Urinary bladder (tissue), 4 donors: ENCODE measurements around the gene RC3H2. TPM values are rescaled to one million over a fixed set of nuclear protein-coding genes. Genes with fewer than 3 reads are reported as not detected.
A peak's percentile ranks its signal among the peaks of the same experiment; 100 is the strongest.
"Not testable (repeated sequence)": the region's sequence is repeated elsewhere in the genome, so short reads cannot be mapped to it uniquely, and the experiment has no call there.

ENCODE experiments used
- DNase-seq: peaks from one replicate; pipeline ENCODE4 v3.0.0-alpha.2; 2015; ENCODE audit errors: extremely low spot score
- H3K27ac ChIP-seq: one replicate; pipeline ENCODE4 v1.5.1; 2013; ENCODE audit warnings: low read depth, mild to moderate bottlenecking, moderate library complexity
- H3K36me3 ChIP-seq: one replicate; pipeline ENCODE4 v1.6.1; 2013; ENCODE audit warnings: mild to moderate bottlenecking, moderate library complexity; ENCODE audit not compliant: insufficient read depth
- H3K4me1 ChIP-seq: one replicate; pipeline ENCODE4 v1.6.1; 2013; ENCODE audit warnings: mild to moderate bottlenecking, moderate library complexity; ENCODE audit not compliant: insufficient read depth
- H3K4me3 ChIP-seq: one replicate; pipeline ENCODE4 v1.5.1; 2013; ENCODE audit warnings: low read depth, low read length
- WGBS: extraction: QIAGEN DNeasy Blood & Tissue Kit; methylation state at CpG from one replicate; pipeline ENCODE4 v1.1.7; 2013; 5-methylcytosine and 5-hydroxymethylcytosine counted together
- polyA plus RNA-seq: library from polyadenylated mRNA; stranded (reverse); fragments of 200-250 nt; gene quantifications from one replicate; pipeline ENCODE4 v1.2.3, GENCODE V29; 2013
- total RNA-seq: library from RNA; depleted of rRNA; stranded (reverse); fragments of >200 nt; gene quantifications from one replicate; pipeline ENCODE4 v1.2.3, GENCODE V29; 2014
- donor health status: healthy with polysubstance abuse.
- donor health status: healthy.

The RC3H2 gene
- total and polyA plus RNA-seq, 2 donors, result 14.5 to 65.6 TPM

DNA sequence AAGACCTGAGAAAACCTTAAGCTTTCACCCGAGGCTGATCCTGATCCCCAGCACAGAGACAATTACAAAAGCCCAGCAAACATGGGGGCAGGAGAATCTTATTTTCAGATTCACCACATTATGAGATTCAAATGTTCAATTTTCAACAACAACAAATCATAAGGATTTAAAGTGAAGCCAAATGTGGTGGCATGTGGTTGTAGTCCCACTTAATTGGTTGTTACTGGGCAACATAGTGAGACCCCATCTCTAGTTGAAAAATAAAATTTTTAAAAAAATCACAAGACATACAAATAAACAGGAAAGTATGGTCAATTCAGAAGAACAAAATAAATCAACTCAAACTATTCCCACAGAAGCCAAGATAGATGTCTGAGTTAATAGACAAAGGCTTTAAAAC, 31.7 kb upstream of the RC3H2 start:
- Histone ChIP-seq H3K4me3 (no peak overlapping the region), H3K4me1 (peaks cover 2% of the 10 kb centered on the region), H3K27ac (no peak overlapping the region), H3K36me3 (peaks cover 1% of the 10 kb centered on the region)
- WGBS, result 78% methylated on average over 1 of the region's 1 CpG
- DNase-seq, result no peak

DNA sequence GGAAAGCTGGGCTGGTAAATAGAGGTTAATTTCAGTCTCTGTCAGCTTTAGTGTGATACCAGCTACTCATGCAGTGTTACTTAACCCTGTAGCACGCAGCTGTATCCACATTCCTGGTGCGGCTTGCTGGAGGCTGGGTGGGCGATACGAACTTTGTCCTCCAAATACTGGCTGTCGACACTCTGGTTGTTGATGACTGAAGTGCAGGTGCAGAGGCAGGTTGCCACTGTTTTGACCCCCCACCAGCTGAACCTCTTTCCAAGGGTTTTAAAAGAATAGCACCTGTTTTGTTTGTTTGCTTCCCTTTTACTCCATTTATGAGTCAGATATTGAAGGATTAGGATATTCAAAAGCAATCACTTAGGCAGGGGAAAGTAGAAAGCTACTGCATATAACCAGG, 31.3 kb upstream of the RC3H2 start:
- Histone ChIP-seq H3K36me3 (peaks cover 1% of the 10 kb centered on the region), H3K4me3 (no peak overlapping the region), H3K4me1 (peaks cover 2% of the 10 kb centered on the region), H3K27ac (no peak overlapping the region)
- no peak for DNase-seq
- WGBS, result 94% methylated on average over 5 of the region's 5 CpGs

DNA sequence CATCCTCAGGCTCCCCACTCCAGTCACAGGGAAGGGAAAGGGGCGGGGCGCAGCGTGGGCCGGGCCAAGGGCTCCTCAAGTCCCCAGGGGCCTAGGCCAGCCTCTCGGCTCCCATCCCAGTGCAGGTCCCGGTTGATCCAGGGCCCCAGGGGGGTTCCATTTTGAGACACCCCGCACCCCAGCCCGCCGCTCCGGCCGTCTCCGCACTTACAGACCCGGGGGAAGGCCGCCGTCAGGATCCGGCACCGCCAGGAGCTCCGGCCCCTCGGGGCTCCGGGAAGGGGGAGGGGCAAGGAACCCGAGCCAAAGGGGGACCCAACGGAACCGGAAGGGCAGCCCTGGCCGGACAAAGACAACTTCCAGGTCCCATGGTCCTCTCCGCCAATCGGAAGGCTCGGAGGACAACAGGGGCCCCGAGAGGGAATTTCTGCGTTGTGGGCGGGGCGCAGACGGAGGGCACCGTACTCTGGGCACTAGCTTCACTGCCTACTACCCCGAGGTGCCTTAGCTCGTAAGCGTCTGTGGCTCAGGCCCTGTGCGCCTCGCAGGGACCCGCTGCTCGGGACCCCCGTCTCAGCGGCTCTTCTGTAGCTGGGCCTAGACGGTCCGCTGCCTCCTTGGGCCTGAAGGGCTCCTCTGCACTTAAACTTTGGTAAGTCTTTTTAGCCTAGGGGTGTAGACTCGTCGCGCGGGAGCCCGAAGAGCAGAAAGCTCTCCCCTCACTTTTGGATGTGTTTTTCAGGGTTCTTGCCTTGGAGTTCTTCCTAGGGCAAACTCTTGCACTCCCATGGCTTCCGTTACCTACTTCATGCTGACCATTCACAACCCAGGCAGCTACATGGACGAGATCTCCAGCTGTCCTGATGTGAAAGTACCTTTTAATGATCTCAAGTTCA, 26.3 kb upstream of the RC3H2 start, which contains the start of gene ZBTB26:
Gene ZBTB26 (minus strand): TSS at position 287 of the 896 bp plus-strand sequence. CDS start 11,578 bp downstream, outside the sequence.
- H3K4me3 ChIP-seq, result peak within 1 kb of the TSS; percentile 81
- no peaks in the 10 kb centered on the region for H3K36me3 ChIP-seq
- DNase-seq, result peak; percentile 88
- peak within 1 kb of the TSS; percentile 48 for H3K27ac ChIP-seq
- peaks cover 2% of the 10 kb centered on the region for H3K4me1 ChIP-seq
- WGBS, result under 1% methylated on average over 51 of the region's 51 CpGs

DNA sequence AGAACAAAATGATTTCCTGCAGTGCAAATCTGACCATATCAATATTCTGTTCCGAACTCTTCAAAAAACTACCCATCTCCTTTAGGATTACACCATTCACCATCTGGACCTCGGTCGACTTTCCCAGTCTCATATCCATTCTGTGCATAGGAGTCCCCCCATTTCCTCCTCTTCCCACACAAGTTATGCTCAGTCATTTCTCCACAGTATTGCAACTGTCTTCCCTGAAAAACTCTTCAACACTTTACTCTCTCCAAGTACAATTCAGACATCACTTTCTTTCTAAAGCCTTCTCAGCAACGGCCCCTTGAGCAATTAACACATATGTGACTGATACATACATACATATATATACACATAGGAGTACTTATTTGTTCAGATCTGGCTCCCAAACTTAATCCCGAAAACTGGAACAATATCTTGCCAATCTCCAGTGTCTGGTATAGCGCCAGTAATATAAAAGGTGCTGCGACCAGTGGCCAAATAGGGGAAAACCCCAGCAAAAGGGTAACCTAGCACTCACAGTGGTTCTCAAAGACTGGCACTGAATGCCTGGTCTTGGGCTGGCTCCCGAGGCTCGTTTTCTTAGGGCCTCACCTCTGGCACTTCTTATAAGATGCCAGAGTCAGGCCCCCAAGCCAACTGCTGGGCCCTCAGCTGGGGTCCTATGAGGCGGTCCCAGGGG, 25.5 kb upstream of the RC3H2 start:
- no peaks in the 10 kb centered on the region for H3K36me3 ChIP-seq
- WGBS, result 25% methylated on average over 10 of the region's 10 CpGs
- H3K4me1 ChIP-seq, result peaks cover 2% of the 10 kb centered on the region
- peak overlapping the region; percentile 81 for H3K4me3 ChIP-seq
- H3K27ac ChIP-seq, result no peak overlapping the region
- DNase-seq, result no peak

DNA sequence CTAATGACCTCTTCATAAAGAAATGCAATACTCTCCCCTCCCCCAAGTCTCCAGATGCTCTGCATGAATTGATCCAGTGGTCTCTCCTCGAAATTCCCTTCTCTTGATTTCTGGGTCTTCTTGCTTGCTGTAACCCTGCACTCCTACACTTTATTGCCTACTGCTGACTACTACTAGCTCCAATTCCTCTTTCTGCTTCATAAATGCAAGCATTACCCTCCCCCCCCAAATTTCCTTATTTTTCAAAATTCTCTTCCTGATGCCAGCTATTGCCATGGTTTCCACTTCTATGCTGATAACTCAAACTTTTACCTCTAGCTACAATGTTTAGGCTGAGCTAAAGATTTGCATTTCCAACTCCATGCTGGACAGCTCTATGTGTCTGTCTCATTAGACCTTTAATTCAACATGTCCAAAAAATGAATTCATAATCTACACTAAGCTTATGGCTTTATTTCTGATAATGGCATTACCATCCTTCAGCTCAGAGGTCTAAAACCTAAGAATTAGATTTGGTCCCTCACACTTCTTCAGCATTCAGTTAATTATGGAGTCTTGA, 24.7 kb upstream of the RC3H2 start:
- H3K27ac ChIP-seq, result no peak overlapping the region
- DNase-seq, result no peak
- no peak overlapping the region for H3K4me3 ChIP-seq
- no peaks in the 10 kb centered on the region for H3K36me3 ChIP-seq
- peaks cover 2% of the 10 kb centered on the region for H3K4me1 ChIP-seq
- 83% methylated on average over 1 of the region's 1 CpG for WGBS

DNA sequence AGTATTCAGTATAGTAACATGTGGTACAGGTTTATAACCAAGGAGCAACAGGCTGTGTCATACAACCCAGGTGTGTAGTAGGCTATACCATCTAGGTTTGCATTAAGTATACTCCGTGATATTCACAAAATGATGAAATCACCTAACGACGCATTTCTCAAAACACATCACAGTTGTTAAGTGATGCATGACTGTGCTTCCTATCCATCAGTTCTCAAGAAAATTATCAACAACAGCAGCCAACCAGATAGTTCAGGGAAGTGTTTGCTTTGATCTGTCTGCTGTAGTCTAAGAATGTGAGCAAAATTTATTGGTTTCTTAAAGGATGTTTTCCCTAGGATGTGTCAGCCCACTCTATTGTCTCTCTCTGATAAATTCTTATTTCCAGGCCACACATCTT, 18.8 kb upstream of the RC3H2 start:
- 92% methylated on average over 3 of the region's 3 CpGs for WGBS
- H3K27ac ChIP-seq, result no peak overlapping the region

DNA sequence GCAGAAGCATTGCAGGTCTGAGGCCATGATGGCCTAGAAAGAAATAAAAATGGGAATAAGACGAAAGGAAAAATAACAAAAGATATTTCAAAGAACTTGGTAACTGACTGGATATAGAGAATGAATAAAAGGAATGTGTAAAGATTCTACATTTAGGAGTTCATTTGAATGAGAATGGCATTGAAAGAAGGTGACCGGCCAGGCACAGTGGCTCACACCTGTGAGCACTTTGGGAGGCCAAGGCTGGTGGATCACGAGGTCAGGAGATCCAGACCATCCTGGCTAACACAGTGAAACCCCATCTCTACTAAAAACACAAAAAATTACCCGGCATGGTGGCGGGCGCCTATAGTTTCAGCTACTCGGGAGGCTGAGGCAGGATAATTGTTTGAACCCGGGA, 17.6 kb upstream of the RC3H2 start:
- Histone ChIP-seq H3K27ac (no peak overlapping the region), H3K36me3 (peaks cover under 1% of the 10 kb centered on the region), H3K4me1 (no peaks in the 10 kb centered on the region), H3K4me3 (no peak overlapping the region)
- no peak for DNase-seq
- 92% methylated on average over 8 of the region's 8 CpGs for WGBS

More for the DNA sequence above, 18.8 kb upstream of the RC3H2 start:
- no peak overlapping the region for H3K4me3 ChIP-seq
- no peak for DNase-seq
- H3K4me1 ChIP-seq, result no peaks in the 10 kb centered on the region
- H3K36me3 ChIP-seq, result no peaks in the 10 kb centered on the region

DNA sequence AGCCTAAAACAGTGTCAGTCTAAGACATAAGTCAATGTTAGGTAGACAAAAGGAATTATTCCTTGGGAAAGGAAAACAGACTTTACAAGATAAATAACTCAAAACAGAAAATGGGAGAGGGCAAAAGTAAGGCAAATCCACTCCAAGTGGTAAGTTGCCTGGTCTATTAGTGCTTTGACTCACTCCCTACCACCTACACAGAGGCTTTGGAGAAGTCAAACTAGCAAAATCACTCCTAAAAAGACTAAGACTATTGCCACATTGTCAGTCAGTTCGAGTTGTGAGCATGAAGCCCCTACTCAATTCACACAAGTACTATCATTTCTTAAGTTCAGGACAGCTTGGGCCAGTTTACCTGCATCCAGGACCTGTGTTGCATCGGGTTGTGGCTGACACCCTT, 13.2 kb upstream of the RC3H2 start:
- no peaks in the 10 kb centered on the region for H3K4me1 ChIP-seq
- no peak for DNase-seq
- 93% methylated on average over 2 of the region's 2 CpGs for WGBS
- H3K27ac ChIP-seq, result no peak overlapping the region
- H3K4me3 ChIP-seq, result no peak overlapping the region
- peaks cover 2% of the 10 kb centered on the region for H3K36me3 ChIP-seq

DNA sequence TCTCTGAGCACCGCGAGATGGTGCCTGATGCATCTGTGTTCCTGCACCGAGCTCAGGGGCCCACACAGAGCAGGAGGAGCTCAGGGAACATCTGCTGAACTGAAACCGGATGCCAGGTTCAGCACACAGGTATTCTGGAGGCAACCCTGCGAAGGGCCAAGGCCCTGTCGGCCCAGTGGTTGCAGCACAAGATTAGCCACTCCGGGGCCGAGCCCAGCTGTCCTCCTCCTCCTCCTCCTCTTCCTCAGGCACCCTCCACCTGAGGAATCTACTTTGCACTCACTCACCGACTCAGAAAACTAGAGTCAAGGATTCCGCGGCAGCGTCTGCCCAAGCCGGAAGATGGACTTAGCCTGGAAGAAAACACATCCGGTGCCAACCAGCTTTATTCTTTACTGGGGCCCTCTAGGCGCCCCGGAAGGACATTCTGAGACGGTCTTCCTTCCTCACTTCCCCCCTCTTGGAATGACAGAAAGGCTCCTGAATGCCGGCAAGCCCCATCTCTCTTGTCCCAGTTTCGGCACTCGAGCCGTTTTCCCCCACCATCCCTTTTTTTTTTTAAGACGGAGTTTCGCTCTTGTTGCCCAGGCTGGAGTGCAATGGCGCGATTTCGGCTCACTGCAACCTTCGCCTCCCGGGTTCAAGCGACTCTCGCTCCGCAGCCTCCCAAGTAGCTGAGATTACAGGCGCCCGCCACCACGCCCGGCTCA, 8.0 kb upstream of the RC3H2 start, which contains the start of gene ZBTB6:
Gene ZBTB6 (minus strand): TSS at position 360 of the 710 bp plus-strand sequence. CDS start 1,251 bp downstream, outside the sequence.
- WGBS, result under 1% methylated on average over 35 of the region's 35 CpGs
- DNase-seq, result peak; percentile 72
- peak within 1 kb of the TSS; percentile 98 for H3K4me3 ChIP-seq
- H3K27ac ChIP-seq, result peak within 1 kb of the TSS; percentile 92
- peaks cover 2% of the 10 kb centered on the region for H3K36me3 ChIP-seq
- no peaks in the 10 kb centered on the region for H3K4me1 ChIP-seq

DNA sequence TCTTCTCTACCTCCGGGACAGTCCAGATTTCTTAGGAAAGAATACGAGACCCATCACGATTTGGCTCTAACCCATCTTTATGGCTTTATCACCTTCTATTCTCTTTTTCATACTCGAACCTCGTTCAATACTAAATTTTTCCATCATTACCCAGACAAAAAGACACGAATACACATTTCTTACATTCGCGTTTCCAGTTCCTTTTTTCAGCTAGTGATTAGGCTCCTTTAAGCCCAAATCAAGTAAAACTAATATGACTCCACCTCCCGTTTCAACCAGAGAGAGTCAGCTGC, 7.5 kb upstream of the RC3H2 start:
- 3% methylated on average over 9 of the region's 9 CpGs for WGBS
- Histone ChIP-seq H3K36me3 (peaks cover under 1% of the 10 kb centered on the region), H3K4me1 (no peaks in the 10 kb centered on the region), H3K27ac (peak overlapping the region; percentile 92), H3K4me3 (peak overlapping the region; percentile 98)
- DNase-seq, result no peak

DNA sequence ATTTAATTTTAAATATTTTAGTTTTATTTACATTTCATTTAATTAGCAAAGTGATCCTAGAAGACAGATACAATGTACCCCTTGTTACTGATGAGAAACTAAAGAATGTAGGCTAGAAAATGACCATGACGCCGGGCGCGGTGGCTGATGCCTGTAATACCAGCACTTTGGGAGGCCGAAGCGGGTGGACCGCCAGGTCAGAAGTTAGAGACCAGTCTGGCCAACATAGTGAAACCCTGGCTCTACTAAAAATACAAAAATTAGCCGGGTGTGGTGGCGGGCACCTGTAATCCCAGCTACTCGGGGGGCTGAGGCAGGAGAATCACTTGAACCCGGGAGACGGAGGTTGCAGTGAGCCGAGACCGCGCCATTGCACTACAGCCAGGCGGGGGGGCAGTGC, 963 bp upstream of the RC3H2 start:
- 92% methylated on average over 16 of the region's 16 CpGs for WGBS
- H3K4me3 ChIP-seq, DNase-seq, H3K27ac ChIP-seq, H3K36me3 ChIP-seq, H3K4me1 ChIP-seq: not testable (repeated sequence)

DNA sequence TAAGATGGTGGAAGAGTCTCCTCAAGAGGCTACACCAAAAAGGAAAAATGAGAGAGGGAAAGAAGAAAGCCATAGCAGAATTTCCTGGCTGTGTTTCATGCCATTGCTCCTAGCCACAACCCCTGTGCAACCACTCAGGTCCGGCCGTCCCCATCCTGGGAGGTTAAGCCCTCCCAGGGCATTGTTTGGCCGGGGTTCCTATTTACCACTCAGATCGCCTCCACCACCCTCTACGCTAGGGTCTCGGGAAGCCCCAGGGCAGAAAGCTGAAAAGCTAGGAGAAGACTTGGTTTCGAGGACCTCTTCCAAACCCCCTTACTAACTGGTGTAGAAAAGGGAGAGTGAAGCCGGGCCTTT, 715 bp downstream of the RC3H2 start:
- H3K4me3 ChIP-seq, result peak overlapping the region; percentile 74
- peak overlapping the region; percentile 89 for H3K27ac ChIP-seq
- no peak for DNase-seq
- H3K4me1 ChIP-seq, result peaks cover 2% of the 10 kb centered on the region
- WGBS, result under 1% methylated on average over 8 of the region's 8 CpGs
- H3K36me3 ChIP-seq, result no peaks in the 10 kb centered on the region

DNA sequence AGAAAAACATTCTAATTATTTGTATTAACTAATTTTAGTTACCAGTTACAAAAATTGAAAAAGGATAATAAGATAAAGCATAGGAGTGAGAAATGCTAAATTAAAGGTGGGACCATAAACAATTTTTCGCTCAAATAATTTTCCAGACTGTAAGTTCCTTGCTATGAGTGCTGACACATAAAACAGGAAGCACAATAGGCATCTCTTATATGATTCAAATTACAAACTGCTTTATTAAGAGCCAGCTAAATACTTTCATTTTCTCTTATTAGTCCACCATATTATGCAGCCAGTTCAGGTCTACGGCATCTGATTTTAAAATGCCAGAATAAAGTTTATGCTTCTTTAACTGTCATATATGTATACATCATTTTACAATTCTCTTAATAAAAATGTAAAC, 4.4 kb downstream of the RC3H2 start:
- no peak overlapping the region for H3K27ac ChIP-seq
- H3K4me3 ChIP-seq, result no peak overlapping the region
- WGBS, result 64% methylated on average over 2 of the region's 2 CpGs
- H3K36me3 ChIP-seq, result no peaks in the 10 kb centered on the region
- H3K4me1 ChIP-seq, result peaks cover 2% of the 10 kb centered on the region
- DNase-seq, result no peak
